ENCODE measurements around the gene TEAD1.

GRCh38 chr11:12827369-12827768 is 153.1 kb downstream of the TEAD1 start:
- TF ChIP-seq CTCF (conservative IDR thresholded peaks at IDR 0.05) (no peak), EZH2 (IDR thresholded peaks at IDR 0.05; ENCODE audit: low read depth) (no peak)
